HG03025 (cell line): ENCODE results near the gene QPCTL.
A peak's percentile ranks its signal among the peaks of the same experiment; 100 is the strongest.
"Not testable (repeated sequence)": the region's sequence is repeated elsewhere in the genome, so short reads cannot be mapped to it uniquely, and the experiment has no call there.

Source experiments
- ATAC-seq: cut with Tn5 transposase; IDR thresholded peaks from one replicate; pipeline ENCODE4 v1.9.1; 2021; ENCODE audit warnings: mild to moderate bottlenecking, moderate library complexity; ENCODE audit not compliant: unreplicated experiment, low FRiP score

Gene QPCTL

DNA sequence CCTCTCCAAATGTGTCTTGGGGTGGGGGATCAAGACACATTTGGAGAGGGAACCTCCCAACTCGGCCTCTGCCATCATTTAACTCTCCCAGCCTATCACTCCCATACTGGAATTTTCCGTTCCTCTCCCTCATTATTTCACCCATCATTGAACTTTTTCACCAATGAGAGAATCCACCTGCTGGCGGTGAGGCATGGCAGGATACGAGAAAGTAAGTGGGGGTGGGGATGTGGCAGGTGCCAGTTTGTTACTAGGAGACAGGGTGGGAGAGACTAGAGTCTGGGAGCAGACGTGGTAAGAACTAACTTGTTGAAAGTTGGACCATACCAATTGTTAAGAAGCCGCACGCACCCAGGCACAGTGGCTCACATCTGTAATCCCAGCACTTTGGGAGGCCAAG lies 17.5 kb upstream of the QPCTL start:
- ATAC-seq: no peak

DNA sequence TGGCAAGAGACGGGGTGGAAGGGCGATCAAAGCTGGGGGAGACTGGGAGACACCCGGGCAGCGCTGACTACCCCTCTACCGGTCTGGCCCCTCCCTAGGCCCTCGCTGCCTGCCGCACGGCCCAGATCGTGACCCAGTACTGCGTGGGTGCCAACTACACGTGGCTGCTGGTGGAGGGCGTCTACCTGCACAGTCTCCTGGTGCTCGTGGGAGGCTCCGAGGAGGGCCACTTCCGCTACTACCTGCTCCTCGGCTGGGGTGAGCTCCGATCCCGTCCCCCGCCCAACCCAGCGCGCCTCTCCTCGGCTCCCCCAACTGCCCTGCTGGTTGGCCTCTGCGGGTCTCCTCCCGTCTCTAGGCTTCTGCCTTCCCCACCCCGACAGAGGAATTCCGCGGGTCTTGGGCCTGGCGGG lies 15.6 kb upstream of the QPCTL start:
- ATAC-seq: no peak

DNA sequence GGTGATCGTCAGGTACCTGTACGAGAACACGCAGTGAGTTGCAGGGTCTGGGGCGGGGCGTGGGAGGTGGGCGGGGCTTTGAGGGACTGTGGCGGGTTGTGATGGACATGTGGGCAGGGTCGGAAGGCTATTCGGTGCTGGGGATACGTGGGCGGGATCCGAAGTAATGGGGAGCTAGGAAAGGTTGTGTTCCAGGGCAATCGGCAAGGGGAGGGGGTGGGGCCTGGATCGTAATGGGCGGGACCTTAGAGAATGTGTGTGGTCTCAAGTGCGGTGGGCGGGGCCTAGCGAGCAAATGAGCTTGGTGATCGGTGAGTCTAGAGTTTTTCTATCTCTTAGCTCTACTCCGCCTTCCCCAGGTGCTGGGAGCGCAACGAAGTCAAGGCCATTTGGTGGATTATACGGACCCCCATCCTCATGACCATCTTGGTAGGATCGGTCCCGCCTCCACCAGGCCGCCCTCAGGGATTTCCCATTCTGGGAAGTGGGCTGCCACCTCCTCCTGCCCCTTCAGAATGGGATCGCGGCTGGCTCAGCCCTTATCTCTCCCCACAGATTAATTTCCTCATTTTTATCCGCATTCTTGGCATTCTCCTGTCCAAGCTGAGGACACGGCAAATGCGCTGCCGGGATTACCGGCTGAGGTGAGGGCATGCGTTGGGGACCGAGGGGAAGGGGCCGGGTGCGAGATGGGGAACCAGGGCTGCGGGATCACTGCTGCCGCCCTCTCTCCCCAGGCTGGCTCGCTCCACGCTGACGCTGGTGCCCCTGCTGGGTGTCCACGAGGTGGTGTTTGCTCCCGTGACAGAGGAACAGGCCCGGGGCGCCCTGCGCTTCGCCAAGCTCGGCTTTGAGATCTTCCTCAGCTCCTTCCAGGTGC lies 14.9 kb upstream of the QPCTL start:
- no peak for ATAC-seq

DNA sequence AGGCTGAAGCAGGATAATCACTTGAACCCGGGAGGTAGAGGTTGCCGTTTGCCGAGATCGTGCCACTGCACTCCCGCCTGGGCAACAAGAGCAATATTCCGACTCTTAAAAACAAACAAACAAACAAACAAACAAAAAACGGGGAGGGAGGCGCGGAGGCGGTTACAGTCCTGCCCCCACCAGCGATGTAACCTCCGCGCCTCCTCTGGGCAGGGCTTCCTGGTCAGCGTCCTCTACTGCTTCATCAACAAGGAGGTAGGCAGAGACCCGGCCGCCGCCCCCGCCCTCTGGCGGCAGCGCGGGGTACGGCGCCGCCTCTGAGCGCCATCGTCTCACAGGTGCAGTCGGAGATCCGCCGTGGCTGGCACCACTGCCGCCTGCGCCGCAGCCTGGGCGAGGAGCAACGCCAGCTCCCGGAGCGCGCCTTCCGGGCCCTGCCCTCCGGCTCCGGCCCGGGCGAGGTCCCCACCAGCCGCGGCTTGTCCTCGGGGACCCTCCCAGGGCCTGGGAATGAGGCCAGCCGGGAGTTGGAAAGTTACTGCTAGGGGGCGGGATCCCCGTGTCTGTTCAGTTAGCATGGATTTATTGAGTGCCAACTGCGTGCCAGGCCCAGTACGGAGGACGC lies 11.0 kb upstream of the QPCTL start:
- ATAC-seq: no peak

DNA sequence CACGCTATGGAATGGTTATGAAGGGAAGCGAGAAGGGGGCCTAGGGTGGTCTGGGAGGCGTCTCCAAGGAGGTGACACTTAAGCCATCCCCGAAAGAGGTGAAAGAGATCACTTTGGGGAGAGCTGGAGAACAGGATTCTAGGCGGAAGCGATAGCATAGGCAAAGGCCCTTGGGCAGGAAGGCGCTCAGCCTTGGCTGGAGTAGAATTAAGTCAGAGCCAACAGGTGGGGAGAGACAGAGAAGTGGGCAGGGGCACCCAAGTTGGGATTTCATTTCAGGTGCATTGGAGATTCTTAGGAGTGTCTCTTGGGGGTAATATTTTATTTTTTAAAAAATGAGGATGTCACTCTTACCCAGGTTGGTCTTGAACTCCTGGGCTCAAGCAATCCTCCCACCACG lies 10.3 kb upstream of the QPCTL start:
- ATAC-seq: no peak

DNA sequence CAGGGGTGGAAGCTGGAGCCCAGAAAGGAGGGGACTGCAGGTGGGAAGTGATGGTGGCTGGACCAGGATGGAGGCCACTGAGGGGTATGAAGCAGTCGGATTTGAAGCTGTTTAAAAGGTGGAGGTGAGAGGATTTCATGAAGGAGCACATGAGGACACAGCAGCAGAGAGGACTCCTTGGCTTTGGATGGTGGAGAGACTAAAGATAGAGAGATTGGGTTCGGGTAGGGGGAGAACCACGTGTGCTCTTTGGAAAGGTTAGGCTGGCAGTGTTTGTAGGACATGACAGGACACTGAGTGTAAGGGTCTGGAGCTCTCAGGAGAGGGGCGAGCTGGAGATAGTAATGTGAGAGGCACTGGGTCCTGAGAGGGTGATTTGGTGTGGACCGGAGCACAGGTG lies 9.6 kb upstream of the QPCTL start:
- no peak for ATAC-seq

DNA sequence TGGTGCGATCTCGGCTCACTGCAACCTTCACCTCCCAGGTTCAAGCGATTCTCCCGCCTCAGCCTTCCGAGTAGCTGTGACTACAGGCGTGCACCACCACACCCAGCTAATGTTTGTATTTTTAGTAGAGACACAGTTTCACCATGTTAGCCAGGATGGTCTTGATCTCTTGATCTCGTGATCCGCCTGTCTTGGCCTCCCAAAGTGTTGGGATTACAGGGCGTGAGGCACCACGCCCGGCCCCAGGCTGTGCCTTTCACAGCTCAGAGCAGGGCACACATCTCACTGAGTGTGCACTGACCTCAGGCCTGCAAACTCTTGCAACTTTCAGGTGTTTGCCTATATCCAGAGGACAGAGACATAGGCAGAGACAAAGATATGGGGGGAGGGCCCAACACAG lies 7.4 kb upstream of the QPCTL start:
- not testable (repeated sequence) for ATAC-seq

DNA sequence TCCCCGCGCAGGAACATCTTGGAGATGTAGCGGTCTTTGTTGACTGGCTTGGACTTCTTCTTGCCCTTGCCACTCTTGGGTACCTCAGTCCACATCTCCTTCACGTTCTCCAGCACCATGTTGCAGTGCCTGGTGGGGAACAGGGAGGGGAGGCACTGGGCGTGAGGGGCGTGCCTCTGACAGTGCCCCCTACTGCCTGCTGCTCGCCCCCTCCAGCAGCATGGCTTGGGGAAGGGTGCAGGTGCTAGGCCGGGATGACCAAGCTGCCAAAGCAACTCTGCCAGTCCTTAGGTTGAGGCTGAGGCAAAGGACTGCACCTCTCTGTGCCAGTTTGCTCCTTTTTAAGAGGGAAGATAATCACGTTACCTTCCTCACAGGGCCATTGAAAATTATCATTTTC lies 4.9 kb upstream of the QPCTL start:
- ATAC-seq: no peak

DNA sequence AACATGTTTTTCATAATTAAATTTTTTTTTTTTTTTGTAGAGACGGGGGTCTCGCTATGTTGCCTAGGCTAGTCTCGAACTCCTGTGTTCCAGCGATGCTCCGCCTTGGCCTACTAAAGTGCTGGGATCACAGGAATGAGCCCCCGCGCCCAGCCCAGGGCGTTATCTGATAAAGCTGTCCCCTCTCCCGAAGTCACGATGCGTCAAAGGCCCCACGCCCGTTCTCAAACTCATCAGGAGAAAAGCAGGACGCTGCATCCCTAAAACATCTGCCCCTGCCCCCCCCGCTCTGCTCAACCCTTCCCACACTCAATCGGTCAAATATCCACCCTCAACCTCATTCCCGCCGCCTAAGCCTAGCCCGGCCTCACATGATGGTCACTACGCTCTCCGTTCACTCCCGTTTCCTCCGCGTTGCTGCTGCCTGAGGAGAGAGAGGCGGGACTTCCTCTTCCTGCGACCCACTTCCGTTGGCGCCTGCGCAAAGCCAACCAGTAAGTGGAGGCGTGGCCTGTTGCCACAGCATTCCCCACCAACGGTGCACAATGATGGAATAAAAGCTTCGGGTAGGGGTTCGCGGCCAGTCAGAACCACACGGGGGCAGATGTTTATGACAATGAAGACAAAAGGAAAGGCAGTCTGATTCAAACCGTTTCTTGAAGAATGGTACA lies 815 bp upstream of the QPCTL start, which contains the start of gene SNRPD2:
SNRPD2 (minus strand) TSS at position 438 of the 671 bp plus-strand sequence; CDS start at position 373, 65 bp downstream.
- peak; percentile 52 for ATAC-seq

DNA sequence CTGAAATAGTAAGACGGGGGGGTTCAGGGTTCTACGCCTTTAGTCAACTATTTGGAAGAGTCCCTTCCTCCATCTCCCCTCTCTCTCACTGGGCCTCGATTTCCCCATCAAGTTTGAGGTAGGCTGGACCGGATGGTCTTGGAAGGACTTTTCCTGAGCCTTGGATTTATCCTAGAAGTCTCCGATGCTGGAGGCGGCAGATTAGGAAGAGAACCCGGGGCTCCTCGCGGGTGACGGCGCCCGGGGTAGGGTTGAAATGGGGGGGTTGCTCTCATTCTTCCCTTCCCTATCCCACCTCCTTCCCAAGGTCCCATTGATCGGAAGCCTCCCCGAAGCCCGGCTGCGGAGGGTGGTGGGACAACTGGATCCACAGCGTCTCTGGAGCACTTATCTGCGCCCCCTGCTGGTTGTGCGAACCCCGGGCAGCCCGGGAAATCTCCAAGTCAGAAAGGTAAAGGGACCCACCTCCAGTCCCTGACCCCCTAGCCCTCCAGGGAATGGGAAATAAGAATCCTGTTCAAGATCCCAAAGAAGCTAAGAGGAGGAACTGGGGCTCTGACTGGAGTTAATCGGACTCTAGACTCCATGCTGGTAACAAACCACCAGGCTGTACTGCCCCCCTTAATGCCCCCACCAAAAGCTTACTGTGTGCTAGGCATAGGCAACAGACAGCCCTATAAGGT lies 781 bp downstream of the QPCTL start:
- ATAC-seq: no peak

DNA sequence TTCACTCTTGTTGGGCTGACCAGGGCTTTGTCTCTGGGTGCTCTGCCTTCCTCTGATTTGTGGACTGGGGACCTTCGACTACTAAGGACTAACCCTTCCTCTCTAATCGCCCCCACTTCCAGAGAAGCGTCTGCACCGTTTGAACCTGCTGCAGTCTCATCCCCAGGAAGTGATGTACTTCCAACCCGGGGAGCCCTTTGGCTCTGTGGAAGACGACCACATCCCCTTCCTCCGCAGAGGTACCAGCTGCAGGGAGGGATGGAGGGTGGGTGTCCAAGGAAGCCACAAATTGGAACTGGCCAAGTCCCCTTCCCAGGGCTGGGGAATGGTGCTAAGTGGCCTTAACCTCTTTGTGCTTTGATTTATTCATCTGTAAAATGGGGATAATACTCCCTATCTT lies 9.2 kb downstream of the QPCTL start:
- no peak for ATAC-seq

DNA sequence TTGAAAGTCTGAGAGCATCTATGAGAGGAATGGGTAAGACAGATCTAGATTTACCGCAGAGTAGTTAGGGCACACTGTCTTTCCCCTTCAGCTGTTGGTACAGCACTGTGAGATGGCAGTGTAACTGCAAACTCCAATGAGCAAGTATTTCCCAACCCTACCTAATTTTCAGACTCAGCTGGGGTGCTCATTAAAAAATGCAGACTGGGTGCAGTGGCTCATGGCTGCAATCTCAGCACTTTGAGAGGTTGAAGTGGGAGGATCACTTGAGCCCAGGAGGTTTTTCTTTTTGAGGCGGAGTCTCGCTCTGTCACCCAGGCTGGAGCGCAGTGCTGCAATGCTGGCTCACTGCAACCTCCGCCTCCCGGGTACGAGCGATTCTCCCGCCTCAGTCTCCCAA lies 12.6 kb downstream of the QPCTL start:
- ATAC-seq: no peak

DNA sequence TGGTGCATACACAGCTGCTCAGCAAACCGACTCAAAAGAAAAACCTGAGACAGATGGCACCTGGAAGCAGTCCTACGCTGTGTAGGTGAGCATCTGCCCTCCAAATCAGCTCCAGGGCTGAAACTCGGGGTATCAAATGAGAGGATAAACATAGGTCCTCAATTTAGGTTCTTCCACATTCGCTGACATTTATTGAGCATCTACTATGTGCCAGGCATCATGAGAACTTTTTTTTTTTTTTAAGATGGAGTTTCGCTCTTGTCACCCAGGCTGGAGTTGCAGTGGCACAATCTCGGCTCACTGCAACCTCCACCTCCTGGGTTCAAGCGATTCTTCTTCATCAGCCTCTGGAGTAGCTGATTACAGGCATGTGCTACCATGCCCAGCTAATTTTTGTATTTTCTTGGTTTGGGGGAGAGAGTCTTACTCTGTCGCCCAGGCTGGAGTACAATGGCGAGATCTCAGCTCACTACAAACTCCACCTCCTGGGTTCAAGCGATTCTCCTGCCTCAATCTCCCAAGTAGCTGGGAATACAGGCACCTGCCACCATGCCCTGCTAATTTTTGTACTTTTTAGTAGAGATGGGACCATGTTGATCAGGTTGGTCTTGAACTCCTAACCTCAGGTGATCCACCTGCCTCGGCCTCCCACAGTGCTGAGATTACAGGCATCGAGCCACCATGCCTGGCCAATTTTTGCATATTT lies 13.4 kb downstream of the QPCTL start:
- ATAC-seq: no peak

DNA sequence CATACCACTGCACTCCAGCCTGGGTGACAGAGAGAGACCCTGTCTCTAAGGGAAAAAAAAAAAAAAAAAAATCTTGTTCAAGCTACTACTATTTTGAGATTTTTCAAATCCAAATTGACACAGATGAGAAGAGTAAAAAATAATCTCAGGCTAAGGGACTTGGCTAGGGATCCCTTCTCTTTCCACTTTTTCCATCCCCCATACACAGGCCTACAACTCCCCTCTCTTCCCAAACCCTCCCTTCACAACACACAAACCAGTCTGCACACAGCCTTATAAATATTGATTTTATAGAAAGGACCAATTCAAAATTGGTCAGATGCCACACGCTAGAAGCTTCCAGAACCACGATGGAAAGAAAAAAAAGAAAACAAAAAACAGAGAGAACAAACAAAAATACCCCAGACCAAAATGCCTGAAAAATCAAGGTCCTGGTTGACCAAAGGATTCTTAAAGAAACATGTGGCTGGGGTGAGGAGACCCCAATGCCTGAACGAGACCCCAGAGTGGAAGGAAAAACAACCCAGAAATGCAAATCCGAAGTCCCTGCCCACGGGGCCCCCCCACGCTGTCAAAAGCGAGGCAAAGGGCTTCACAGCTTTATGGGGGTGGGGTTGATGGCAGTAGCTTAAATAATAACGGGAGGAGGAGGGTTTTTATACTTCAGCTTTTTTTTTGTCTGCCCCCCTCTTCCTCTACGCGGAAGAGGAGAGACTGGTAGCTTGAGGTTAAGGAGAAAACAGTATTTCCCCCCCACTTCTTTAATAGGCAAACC lies 18.1 kb downstream of the QPCTL start:
- ATAC-seq: no peak

DNA sequence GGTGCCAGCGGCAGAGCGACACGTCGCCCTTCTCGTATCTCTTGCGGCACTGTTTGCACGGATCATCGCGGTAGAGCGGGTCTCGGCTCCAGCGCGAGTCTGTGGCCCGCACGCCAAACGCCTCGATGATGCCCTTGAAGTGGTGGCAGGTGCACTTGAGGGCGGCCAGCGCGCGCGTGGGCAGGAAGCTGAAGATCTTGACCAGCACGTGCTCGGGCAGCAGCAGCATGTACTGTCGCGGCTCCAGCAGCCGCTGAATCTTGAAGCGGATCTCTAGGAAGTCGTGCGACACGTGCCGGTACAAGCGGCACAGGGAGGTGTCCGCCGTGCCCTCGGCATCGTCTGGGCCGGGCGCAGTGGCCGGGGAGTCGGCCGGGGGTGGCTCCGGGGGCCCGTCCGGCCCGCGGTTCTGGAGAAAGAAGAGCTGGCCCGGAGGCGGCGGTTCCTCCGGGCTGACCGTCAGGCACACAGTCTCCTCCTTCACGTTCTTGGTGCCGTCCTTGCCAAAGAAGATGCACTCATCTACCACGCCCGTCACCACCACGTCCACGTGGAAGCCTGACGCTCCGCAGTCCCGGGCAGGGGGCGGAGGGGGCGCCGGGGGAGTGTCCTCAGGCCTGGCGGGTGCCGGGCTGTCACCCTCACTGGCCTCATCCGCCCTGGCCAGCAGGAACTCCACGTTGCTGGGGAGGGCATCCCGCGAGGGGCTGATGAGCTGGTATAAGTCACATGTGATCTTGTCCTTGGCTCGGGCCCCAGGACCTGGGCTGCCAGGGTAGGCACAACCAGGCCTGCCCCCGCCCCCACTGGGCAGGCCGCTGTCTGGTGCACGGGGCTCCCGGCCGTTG lies 19.6 kb downstream of the QPCTL start:
- no peak for ATAC-seq

DNA sequence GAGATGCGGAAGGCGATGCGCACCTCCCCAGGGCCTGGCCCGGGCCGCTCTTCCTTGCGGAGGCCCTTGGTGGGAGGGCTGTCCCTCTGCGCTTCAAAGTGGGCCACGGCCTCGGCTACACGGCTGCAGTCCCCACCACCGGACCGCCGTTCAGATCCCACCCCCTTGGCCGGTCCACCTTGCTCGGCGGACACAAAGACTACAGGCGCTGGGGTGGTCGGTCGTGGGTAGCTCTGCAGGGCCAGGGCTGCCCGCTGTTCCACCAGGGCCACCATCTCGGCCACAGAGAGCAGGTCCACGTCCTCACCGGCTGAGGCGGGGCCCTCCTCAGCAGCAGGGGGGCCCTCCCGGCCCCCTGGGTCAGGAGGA lies 20.2 kb downstream of the QPCTL start:
- no peak for ATAC-seq

DNA sequence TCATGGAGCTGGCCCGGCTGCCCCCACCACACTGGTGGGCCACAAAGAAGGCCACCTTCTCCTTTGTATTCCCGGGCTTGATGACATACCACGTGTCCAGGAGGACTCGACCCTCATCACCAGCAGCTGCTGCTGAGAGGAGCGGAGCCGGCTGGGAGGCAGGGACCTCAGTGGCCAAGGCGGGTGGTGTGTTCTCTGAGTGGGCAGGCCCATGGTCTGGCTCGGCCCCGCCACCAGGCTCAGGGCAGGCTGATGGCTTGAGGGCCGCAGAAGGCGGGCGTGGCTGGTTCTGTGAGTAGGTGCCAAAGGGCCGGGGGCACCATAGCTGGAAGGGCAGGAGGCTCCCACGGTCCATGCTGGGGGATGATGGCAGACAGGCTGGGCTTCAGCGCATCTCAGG lies 20.7 kb downstream of the QPCTL start:
- no peak for ATAC-seq

DNA sequence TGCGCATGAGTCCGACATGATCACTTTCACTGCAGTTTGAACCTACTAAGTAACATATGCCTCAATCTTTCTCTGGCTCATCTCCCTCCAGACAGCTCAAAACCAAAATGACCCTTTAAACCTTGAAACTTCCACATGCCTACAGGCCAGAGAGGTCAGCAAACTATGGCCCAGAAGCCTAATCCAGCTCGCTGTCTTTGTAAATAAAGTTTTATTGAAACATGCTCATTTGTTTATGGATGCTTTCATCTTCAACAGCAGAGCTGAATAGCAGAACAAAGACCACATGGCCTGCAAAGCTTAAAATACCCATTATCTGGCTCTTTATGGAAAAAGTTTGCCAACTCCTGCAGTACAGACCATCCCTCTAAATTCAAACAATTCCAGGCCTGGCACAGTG lies 22.7 kb downstream of the QPCTL start:
- ATAC-seq: no peak
